ENCODE results near the gene TXN.
"Not testable (repeated sequence)": the region's sequence is repeated elsewhere in the genome, so short reads cannot be mapped to it uniquely, and the experiment has no call there.

Gene TXN

GRCh38 chr9:110207071-110207641 lies 49.2 kb downstream of the TXN start:
- DNase-seq, result no peak

- no peak for DNase-seq
Measured at GRCh38 chr9:110206389-110206788, 49.9 kb downstream of the TXN start.

DNA sequence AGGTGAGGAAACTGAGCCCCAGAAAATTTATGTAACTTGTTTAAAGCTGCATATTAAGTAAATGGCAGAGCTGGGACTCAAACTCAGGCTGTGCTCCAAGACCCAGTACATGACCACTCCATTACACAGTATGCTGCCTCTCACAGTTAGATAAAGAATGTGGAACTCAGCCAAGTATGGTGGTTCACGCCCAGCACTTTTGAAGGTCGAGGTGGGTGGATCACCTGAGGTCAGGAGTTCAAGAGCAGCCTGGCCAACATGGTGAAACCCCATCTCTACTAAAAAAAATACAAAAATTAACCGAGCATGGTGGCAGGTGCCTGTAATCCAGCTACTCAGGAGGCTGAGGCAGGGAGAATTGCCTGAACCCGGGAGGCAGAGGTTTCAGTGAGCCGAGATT lies 50.7 kb downstream of the TXN start:
- DNase-seq, result not testable (repeated sequence)

GRCh38 chr9:110202232-110202631 lies 54.1 kb downstream of the TXN start:
- no peak for DNase-seq

- DNase-seq, result no peak
Measured at GRCh38 chr9:110199643-110200042, 56.7 kb downstream of the TXN start.

DNA sequence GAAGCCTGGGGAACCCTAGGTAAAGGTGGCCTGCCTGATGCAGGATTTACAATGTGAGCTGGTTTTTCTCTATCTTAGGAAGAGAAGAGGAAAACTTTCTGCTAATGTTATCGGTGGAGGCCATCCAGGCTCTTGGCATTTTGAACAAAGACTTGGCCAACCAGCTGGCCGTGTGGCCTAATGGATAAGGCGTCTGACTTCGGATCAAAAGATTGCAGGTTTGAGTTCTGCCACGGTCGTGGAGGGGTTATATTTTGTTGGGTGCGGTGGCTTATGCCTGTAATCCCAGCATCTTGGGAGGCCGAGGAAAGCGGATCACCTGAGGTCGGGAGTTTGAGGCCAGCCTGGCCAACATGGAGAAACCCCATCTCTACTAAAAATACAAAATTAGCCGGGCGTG lies 58.0 kb downstream of the TXN start:
- DNase-seq, result no peak

DNA sequence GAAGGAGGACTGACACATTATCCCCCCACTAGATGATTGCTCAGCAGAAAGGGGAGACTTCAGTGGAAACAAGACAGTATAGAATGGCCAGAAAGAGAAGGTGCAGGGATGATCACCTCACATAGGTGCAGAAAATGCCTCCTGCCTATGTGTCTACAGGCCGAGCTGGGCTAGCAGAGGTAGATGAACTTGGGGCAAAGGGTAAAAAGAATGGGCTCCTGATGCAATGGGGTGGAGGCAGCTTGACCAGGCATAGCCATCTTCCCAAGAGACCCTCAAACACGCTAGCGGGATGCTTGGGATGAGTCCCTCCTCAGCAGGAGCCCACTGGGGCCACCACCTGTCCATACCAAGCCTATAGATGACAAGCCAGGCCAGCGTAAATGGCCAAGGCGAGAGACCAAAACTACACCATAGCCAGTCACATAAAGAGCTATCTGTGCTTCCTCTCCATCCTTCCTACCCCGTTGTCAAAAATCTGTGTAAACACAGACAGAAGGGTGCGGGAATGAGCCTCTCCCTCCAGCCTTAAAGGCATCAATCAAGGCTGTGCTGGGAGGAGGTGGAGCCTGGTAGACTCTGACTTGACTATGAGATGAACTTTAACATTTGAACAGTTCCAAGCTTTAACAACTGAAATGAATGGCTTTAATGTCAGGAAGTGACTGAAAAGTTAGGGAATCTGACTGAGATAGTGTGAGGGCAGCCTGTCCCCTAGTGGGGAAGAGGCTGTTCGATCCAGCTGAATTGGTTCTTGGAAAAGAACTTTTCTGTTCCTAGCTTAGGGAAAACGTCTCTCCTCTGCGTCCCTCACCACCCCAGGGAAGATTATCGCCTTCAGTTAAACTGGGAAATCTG lies 58.7 kb downstream of the TXN start:
- no peak for DNase-seq

DNA sequence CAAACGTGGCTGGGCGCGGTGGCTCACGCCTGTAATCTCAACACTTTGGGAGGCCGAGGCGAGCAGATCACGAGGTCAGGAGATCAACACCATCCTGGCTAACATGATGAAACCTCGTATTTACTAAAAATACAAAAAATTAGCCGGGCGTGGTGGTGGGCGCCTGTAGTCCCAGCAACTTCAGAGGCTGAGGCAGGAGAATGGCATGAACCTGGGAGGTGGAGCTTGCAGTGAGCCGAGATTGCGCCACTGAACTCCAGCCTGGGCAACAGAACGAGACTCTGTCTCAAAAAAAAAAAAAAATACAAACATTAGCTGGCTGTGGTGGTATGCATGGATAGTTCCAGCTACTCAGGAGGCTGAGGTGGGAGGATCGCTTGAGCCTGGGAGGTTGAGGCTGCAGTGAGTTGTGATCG lies 60.2 kb downstream of the TXN start:
- not testable (repeated sequence) for DNase-seq
